ENCODE results near the gene CHN1. TPM values are rescaled to one million over a fixed set of nuclear protein-coding genes. Genes with fewer than 3 reads are reported as not detected.

The CHN1 gene
- total RNA-seq, 1 donor: 3.0 TPM

- no peaks in the 10 kb centered on the region for H3K27me3 ChIP-seq (ENCODE audit: insufficient read depth, low read length)
- H3K9me3 ChIP-seq (ENCODE audit: low read depth, low read length): no peaks in the 10 kb centered on the region
- no peak overlapping the region for H3K4me3 ChIP-seq (ENCODE audit: low read length)
- H3K4me1 ChIP-seq (ENCODE audit: insufficient read depth, low read length): no peaks in the 10 kb centered on the region
Observed at GRCh38 chr2:174939046-174939445, 66.1 kb downstream of the CHN1 start.

- no peaks in the 10 kb centered on the region for H3K4me1 ChIP-seq (ENCODE audit: insufficient read depth, low read length)
- H3K27me3 ChIP-seq (ENCODE audit: insufficient read depth, low read length): no peaks in the 10 kb centered on the region
- H3K9me3 ChIP-seq (ENCODE audit: low read depth, low read length): no peaks in the 10 kb centered on the region
- H3K4me3 ChIP-seq (ENCODE audit: low read length): no peak overlapping the region
Observed at GRCh38 chr2:174931724-174932123, 73.5 kb downstream of the CHN1 start.

- no peaks in the 10 kb centered on the region for H3K4me1 ChIP-seq (ENCODE audit: insufficient read depth, low read length)
- no peak overlapping the region for H3K4me3 ChIP-seq (ENCODE audit: low read length)
- no peaks in the 10 kb centered on the region for H3K27me3 ChIP-seq (ENCODE audit: insufficient read depth, low read length)
- H3K9me3 ChIP-seq (ENCODE audit: low read depth, low read length): no peaks in the 10 kb centered on the region
Observed at GRCh38 chr2:174929786-174930185, 75.4 kb downstream of the CHN1 start.

GRCh38 chr2:174925046-174925784 lies 80.0 kb downstream of the CHN1 start:
- no peaks in the 10 kb centered on the region for H3K27me3 ChIP-seq (ENCODE audit: insufficient read depth, low read length)
- H3K9me3 ChIP-seq (ENCODE audit: low read depth, low read length): no peaks in the 10 kb centered on the region
- no peaks in the 10 kb centered on the region for H3K4me1 ChIP-seq (ENCODE audit: insufficient read depth, low read length)
- H3K4me3 ChIP-seq (ENCODE audit: low read length): no peak overlapping the region

DNA sequence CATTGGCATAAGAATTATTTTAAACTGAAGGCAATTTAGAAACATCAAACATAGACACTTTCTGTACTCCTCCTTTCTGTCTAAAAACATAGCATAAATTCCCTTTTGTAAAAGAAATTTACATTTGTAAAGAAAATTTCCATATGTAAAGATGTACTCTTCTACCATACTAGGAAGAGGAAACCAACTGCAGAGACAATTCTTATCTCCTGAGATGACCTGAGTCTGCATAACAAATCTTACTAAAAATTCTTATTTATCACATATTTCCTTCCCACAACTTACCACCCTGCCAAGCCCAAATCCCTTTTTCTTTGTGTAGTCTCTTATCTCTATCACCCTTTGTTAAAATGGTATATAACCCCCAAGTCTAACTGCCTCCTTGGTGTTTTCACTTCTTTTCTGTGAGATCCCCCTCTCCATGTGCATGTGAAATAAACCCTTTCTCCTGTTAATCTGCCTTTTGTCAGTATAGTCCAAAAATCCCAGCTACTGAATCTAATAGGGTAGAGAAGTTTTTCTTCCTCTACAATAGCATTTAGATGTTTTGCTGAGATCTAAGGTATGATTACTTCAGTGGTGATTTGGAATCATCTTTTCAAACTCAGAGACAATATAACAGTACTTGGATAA lies 81.0 kb downstream of the CHN1 start:
- H3K4me3 ChIP-seq (ENCODE audit: low read length): no peak overlapping the region
- no peaks in the 10 kb centered on the region for H3K4me1 ChIP-seq (ENCODE audit: insufficient read depth, low read length)
- H3K9me3 ChIP-seq (ENCODE audit: low read depth, low read length): no peaks in the 10 kb centered on the region
- no peaks in the 10 kb centered on the region for H3K27me3 ChIP-seq (ENCODE audit: insufficient read depth, low read length)

DNA sequence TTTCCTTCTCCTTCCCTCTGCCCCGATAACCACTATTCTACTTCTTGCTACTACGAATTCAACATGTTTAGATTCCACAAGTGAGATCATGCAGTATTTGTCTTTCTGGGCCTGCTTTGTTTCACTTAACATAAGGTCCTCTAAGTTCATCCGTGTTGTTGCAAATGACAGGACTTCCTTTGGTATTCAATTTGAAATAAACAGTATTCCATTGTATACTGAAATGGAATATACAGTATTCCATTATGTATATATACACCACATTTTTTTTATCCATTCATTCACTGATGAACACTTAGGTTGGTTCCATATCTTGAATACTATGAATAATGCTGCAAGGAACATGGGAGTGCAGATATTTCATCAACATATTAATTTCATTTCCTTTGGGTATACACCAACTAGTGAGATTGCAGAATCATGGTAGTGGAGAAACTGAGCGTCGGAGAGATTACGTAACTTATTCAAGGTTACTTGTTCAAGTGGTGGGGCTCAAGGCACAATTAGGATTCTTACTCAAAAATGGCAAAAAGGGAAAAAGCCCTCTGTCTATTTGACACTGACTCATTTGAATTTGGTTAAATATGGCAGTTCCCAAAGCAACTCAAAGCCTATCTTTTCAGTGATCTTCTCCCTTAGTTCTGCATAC lies 85.1 kb downstream of the CHN1 start:
- H3K4me3 ChIP-seq (ENCODE audit: low read length): no peak overlapping the region
- H3K4me1 ChIP-seq (ENCODE audit: insufficient read depth, low read length): no peaks in the 10 kb centered on the region
- no peaks in the 10 kb centered on the region for H3K27me3 ChIP-seq (ENCODE audit: insufficient read depth, low read length)
- H3K9me3 ChIP-seq (ENCODE audit: low read depth, low read length): no peaks in the 10 kb centered on the region

DNA sequence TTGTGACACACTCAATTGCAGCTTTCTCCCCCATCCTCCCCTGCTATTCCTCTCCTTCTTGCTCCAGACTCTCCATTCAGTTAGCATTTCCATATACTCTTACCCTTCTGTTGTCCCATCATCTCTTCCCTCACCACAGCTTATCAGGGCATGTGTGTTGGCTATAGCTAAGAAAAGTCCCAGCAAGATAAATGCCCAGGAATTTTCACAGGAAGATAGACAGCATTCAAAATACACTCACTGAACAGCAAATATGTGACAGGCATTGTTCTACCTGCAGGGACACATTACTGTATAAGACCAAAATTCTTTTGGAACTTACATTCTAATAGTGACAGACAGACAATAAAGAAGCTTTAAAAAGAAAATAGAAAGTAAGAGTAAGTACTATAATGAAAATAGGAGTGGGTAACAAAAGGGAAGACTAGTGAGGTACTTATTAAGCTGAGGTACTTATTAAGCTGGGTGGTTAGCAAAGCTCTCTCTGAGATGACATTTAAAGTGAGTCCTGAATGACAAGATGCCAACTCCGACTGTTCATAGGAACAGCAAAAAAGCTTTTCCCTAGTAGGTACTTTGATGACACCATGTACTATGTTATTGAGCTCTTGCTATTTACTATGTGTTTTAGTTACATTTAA lies 86.2 kb downstream of the CHN1 start:
- H3K4me3 ChIP-seq (ENCODE audit: low read length): no peak overlapping the region

GRCh38 chr2:174916270-174916930 lies 88.8 kb downstream of the CHN1 start:
- H3K4me3 ChIP-seq (ENCODE audit: low read length): no peak overlapping the region
- H3K4me1 ChIP-seq (ENCODE audit: insufficient read depth, low read length): no peaks in the 10 kb centered on the region
- no peaks in the 10 kb centered on the region for H3K9me3 ChIP-seq (ENCODE audit: low read depth, low read length)
- no peaks in the 10 kb centered on the region for H3K27me3 ChIP-seq (ENCODE audit: insufficient read depth, low read length)

More for the DNA sequence above, 86.2 kb downstream of the CHN1 start:
- Histone ChIP-seq H3K4me1 (ENCODE audit: insufficient read depth, low read length) (no peaks in the 10 kb centered on the region), H3K27me3 (ENCODE audit: insufficient read depth, low read length) (no peaks in the 10 kb centered on the region), H3K9me3 (ENCODE audit: low read depth, low read length) (no peaks in the 10 kb centered on the region)

DNA sequence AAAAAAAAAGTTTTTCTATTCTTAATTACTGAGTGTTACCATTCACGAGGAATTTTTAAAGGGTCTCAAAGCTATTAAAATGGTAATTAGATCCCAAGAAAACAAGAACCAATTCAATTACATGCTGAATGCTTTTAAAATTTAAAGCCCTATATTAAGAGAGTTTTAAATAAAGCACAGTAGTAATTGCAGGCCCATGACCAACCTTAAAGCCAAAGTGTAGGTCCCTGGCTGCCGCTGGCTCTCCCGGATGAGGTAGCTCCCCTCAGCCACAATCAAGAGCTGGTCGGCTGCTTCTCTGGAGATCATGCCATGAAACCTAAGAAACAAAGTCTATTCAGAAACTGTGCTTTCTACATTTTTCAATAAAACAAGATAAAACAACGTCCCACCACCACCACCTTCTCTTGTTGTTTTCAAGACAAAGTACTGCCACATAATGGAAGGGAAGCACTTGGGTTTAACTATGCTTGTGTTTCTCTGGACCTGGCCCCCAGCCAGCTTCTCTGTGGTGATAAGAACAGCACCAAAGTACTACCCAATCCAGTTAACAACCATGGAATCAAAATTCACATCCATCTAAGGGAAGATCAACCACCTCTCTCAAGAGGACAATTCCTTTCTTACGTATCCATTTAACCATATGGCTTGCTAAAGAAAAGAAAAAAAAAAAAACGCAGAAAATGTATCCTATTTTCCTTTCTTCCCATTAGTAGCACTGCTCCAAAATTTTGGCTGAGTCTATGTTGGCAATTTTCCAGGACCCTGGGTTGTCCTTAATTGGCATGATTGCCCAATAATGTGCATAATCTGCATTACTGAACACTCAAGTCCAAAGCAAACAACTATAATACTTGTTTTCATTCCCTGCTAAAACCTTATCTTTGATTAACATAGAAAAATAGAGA lies 90.1 kb downstream of the CHN1 start:
- Histone ChIP-seq H3K4me1 (ENCODE audit: insufficient read depth, low read length) (no peaks in the 10 kb centered on the region), H3K9me3 (ENCODE audit: low read depth, low read length) (no peaks in the 10 kb centered on the region), H3K4me3 (ENCODE audit: low read length) (no peak overlapping the region), H3K27me3 (ENCODE audit: insufficient read depth, low read length) (no peaks in the 10 kb centered on the region)

GRCh38 chr2:174908284-174908683 lies 96.9 kb downstream of the CHN1 start:
- H3K27me3 ChIP-seq (ENCODE audit: insufficient read depth, low read length): peaks cover 5% of the 10 kb centered on the region
- H3K9me3 ChIP-seq (ENCODE audit: low read depth, low read length): no peaks in the 10 kb centered on the region
- H3K4me3 ChIP-seq (ENCODE audit: low read length): no peak overlapping the region
- no peaks in the 10 kb centered on the region for H3K4me1 ChIP-seq (ENCODE audit: insufficient read depth, low read length)

GRCh38 chr2:174903264-174903556 lies 102.0 kb downstream of the CHN1 start:
- H3K4me3 ChIP-seq (ENCODE audit: low read length): no peak overlapping the region
- H3K9me3 ChIP-seq (ENCODE audit: low read depth, low read length): no peaks in the 10 kb centered on the region
- H3K4me1 ChIP-seq (ENCODE audit: insufficient read depth, low read length): no peaks in the 10 kb centered on the region
- H3K27me3 ChIP-seq (ENCODE audit: insufficient read depth, low read length): no peaks in the 10 kb centered on the region

DNA sequence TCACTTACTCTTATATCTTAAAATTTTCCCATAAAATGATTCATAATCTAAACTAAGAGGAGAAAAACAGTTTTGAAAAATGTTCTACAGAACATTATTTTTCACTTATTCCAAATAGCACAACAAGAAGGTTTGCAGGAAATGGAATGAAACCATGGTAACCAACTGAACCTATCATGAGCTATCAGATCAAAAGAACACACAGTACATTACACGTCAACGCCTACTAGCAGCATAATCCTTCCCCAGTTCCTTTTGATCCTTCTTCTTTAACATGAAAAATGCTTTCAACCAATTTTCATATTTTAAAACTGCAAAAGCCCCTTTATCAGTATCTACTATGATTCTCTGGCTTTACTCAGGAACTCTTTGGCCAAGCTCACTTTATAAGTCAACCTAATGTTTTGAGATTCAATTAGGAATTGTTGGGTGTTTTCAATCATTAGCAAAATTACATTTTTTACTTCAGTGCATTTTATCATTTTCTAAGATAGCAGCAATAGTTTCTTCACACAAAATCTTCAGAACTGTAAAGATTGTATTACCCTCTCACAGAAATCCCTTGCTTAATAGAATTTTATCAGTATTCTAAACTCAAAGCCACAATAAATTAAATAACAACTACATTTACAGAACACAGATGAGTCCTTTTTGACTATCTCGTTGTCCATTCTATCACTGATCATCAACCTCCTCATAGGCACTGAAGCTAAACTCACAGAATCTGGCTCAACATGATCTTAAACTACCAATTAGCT lies 102.5 kb downstream of the CHN1 start:
- no peaks in the 10 kb centered on the region for H3K4me1 ChIP-seq (ENCODE audit: insufficient read depth, low read length)
- H3K27me3 ChIP-seq (ENCODE audit: insufficient read depth, low read length): no peaks in the 10 kb centered on the region
- H3K4me3 ChIP-seq (ENCODE audit: low read length): no peak overlapping the region
- no peaks in the 10 kb centered on the region for H3K9me3 ChIP-seq (ENCODE audit: low read depth, low read length)

- Histone ChIP-seq H3K4me3 (ENCODE audit: low read length) (no peak overlapping the region), H3K9me3 (ENCODE audit: low read depth, low read length) (no peaks in the 10 kb centered on the region), H3K27me3 (ENCODE audit: insufficient read depth, low read length) (no peaks in the 10 kb centered on the region), H3K4me1 (ENCODE audit: insufficient read depth, low read length) (no peaks in the 10 kb centered on the region)
Observed at GRCh38 chr2:174901075-174901474, 104.1 kb downstream of the CHN1 start.

GRCh38 chr2:174897286-174897685 lies 107.9 kb downstream of the CHN1 start:
- Histone ChIP-seq H3K4me3 (ENCODE audit: low read length) (no peak overlapping the region), H3K27me3 (ENCODE audit: insufficient read depth, low read length) (no peaks in the 10 kb centered on the region), H3K9me3 (ENCODE audit: low read depth, low read length) (no peaks in the 10 kb centered on the region), H3K4me1 (ENCODE audit: insufficient read depth, low read length) (no peaks in the 10 kb centered on the region)

Measured in mononuclear cell (primary cell).